Measurements from ENCODE around the gene PANK2.

Gene PANK2

DNA sequence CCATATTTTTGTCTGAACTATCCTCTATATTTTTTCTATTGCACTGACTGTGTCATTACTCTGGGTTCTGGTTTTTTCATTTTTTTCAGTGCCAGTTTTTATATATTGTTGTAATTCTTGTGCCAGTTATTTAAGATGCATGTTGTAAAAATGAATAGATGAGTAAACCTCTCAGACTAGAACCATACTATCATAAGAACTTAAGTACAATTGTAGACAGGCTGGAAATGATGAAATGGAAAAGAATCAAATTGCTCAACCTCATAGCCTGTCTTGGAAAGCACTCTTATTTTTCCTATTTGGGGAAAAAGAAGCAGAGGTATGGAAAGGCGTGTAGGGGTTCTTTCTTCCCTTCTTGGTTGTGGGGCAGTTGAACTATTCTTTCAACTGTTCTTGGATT, 30.2 kb downstream of the PANK2 start:
- TF ChIP-seq, protein P1, sequence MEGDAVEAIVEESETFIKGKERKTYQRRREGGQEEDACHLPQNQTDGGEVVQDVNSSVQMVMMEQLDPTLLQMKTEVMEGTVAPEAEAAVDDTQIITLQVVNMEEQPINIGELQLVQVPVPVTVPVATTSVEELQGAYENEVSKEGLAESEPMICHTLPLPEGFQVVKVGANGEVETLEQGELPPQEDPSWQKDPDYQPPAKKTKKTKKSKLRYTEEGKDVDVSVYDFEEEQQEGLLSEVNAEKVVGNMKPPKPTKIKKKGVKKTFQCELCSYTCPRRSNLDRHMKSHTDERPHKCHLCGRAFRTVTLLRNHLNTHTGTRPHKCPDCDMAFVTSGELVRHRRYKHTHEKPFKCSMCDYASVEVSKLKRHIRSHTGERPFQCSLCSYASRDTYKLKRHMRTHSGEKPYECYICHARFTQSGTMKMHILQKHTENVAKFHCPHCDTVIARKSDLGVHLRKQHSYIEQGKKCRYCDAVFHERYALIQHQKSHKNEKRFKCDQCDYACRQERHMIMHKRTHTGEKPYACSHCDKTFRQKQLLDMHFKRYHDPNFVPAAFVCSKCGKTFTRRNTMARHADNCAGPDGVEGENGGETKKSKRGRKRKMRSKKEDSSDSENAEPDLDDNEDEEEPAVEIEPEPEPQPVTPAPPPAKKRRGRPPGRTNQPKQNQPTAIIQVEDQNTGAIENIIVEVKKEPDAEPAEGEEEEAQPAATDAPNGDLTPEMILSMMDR (IDR thresholded peaks at IDR 0.05; ENCODE audit: insufficient read depth, low read length, missing control alignments) = no peak

DNA sequence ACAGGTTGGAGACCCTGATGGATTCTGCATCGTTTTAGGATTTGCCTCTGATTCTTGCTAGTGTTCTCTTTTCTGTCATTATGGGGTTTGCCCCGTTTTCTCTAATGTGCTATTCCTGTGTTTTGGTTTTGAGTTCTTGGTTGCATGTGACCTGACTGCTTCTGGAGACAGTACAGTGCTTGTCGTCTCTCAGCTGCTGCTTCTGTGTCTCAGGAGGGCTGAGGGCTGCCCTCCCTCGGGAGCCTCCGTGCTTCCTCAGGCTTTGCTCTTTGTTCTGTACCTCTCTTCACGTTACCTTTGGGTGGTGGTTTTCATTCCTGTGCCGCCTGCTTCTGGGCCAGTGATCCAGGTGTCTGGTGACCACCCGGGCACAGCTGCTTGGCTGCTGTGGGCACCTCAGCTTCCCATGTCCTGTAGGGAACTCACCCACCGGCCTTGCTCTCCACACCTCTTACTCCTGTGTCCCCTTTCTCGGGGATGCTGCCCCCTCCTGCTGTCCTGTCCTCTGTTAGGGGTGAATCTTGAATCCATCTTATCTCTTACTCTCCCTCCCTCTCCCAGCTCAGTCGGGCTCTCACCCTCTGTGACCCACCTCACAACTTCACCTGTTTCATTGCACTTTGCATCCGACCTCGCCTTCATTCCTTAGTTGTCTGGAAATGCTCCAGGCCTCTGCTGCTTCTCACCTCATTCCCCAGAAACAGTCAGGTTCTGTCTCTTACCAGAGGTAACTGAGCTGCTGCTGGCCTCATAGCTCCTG, 33.2 kb downstream of the PANK2 start:
- ChIA-PET CTCF (interaction anchor here (0.6 to 1.3 kb wide), 2 partner anchors 10 to 150 kb away, joined by 3 read pairs; no protein-coding TSS in a partner anchor), POLR2A (no interaction called here)
- no peak for DNase-seq (ENCODE audit: low read depth, low spot score)
- TF ChIP-seq, protein P1 (IDR thresholded peaks at IDR 0.05; ENCODE audit: insufficient read depth, low read length, missing control alignments) = no peak
- no peak overlapping the region for H3K4me3 ChIP-seq (ENCODE audit: low read depth, low read length)

More for the DNA sequence above, 30.2 kb downstream of the PANK2 start:
- peak; percentile 53 for DNase-seq (ENCODE audit: low read depth, low spot score)
- CTCF ChIA-PET = interaction anchor here (0.7 to 2.0 kb wide), 3 partner anchors 64 to 173 kb away, joined by 3 to 6 read pairs (median 4); no protein-coding TSS in a partner anchor
- POLR2A ChIA-PET = no interaction called here
- H3K4me3 ChIP-seq (ENCODE audit: low read depth, low read length) = no peak overlapping the region

DNA sequence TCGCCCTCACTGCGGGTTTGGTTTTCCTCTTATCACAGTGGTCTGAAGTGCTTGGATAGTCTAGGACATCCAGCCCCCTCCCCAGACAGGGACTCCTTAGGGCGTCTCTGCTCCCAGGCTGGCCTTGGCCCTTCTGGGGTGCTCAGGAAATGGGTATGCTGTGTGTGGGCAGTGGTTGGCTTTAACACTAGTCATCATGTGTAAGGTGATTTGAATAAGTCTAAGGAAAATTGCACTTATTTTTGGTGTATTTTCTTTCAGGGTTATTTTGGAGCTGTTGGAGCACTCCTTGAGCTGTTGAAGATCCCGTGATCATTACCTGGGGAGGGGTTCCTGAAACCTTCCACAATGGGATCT, 33.8 kb downstream of the PANK2 start:
- no peak for DNase-seq (ENCODE audit: low read depth, low spot score)
- ChIA-PET POLR2A (no interaction called here), CTCF (interaction anchor here (0.6 to 1.3 kb wide), 2 partner anchors 10 to 149 kb away, joined by 3 read pairs; no protein-coding TSS in a partner anchor)
- TF ChIP-seq, protein P1 (IDR thresholded peaks at IDR 0.05; ENCODE audit: insufficient read depth, low read length, missing control alignments) = no peak
- no peak overlapping the region for H3K4me3 ChIP-seq (ENCODE audit: low read depth, low read length)

DNA sequence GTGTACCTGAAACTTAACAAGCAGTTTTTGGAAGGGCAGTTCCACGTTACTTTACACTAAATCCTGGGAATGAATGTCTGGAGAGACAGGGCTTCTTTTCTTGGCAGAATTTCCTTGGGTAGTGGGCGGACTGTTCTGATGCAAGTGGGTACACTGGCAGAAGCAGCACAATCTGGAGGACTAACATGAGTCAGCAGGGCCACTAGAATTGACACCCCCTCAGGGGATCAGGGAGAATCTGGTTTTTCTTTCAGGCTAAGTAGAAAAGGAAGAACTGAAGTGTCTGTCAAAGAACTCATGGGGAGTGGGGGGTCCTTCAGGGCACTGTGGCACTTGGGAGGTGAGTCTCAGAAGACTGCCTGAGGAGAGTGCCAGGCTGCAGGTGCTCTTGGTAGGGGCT, 34.6 kb downstream of the PANK2 start:
- POLR2A ChIA-PET = no interaction called here
- TF ChIP-seq, protein P1 (IDR thresholded peaks at IDR 0.05; ENCODE audit: insufficient read depth, low read length, missing control alignments) = no peak
- DNase-seq (ENCODE audit: low read depth, low spot score) = no peak
- CTCF ChIA-PET = interaction anchor here (0.7 kb wide), 1 partner anchor 18 kb away, joined by 3 read pairs; no protein-coding TSS in a partner anchor
- no peak overlapping the region for H3K4me3 ChIP-seq (ENCODE audit: low read depth, low read length)

DNA sequence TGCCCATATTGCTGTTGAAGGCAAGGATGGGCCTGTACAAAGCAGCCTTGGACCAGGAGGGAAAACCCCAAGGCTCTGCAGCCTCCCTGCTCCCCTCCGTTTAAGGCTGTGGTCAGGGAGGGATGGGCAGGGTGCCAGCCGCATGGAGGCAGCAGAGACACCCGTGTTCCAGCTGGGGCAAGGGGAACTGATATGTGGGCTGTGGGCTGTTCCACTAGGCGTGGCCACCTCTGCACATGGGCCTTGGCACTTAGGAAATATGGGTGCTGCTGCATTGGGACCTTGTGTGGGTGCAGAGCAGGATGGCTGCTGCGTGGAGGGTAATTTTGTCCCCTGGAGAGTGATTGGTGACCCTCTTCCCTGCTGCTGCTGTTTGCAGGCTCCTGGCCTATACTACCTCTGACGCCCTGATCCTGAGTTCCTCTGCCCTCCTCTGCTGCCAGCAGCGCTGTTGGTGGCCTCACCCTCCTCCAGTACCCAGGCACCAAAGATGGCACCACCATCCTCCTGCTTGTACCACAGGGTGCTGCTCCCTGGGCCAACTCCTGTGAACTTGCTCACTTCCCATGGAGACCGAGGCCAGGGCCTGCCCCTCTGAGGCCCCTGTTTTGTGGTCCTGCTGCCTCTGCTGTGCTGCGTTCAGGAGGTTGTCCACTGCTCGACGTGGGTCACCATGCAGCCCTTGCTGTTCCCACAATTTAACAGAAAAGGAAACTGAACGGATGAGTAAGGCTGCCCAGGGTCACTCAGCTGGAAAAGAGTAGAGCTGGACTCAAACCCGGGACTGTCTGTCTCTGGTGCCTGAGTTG, 35.3 kb downstream of the PANK2 start:
- H3K4me3 ChIP-seq (ENCODE audit: low read depth, low read length) = no peak overlapping the region
- no peak for DNase-seq (ENCODE audit: low read depth, low spot score)
- POLR2A ChIA-PET = no interaction called here
- TF ChIP-seq, protein P1 (IDR thresholded peaks at IDR 0.05; ENCODE audit: insufficient read depth, low read length, missing control alignments) = no peak
- CTCF ChIA-PET = interaction anchor here (0.7 to 1.6 kb wide), 2 partner anchors 12 to 17 kb away, joined by 3 read pairs; no protein-coding TSS in a partner anchor
